Retinal pigment epithelial cell (primary cell): ENCODE results near the gene LAMC2.

Experiments used
- DNase-seq: peaks from one replicate; pipeline ENCODE4 v3.0.0-alpha.2; 2010; ENCODE audit warnings: low read depth
- H3K4me3 ChIP-seq: 2 replicates; pipeline ENCODE4 v1.5.1; 2011; ENCODE audit warnings: mild to moderate bottlenecking, low read length, control low read depth, moderate library complexity
- TF ChIP-seq, protein P1 (sequence below): conservative IDR thresholded peaks from 2 replicates; pipeline ENCODE4 v1.5.1; 2011; ENCODE audit warnings: low read depth, low read length, control low read depth, inconsistent platforms

LAMC2 gene

DNA sequence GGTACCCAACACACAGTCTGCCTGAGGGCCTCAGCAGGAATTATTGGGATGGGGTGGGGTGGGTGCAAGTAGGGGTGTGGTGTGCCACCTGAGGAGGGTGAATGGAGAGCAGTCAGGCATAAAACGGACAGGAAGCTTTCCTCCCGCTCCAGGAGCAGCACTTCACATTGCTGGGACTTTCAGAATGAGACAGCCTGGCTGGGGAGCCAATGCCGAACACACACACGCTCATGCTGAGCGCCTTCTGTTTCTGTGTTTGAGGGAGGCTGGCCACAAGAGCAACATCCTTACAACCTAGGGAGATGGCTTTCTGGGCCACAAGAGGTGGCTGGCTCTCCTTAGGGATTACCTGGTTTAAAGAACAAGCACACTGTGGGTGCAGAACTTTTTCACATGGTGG is 98.0 kb downstream of the LAMC2 start:
- no peak overlapping the region for H3K4me3 ChIP-seq
- TF ChIP-seq, protein P1, sequence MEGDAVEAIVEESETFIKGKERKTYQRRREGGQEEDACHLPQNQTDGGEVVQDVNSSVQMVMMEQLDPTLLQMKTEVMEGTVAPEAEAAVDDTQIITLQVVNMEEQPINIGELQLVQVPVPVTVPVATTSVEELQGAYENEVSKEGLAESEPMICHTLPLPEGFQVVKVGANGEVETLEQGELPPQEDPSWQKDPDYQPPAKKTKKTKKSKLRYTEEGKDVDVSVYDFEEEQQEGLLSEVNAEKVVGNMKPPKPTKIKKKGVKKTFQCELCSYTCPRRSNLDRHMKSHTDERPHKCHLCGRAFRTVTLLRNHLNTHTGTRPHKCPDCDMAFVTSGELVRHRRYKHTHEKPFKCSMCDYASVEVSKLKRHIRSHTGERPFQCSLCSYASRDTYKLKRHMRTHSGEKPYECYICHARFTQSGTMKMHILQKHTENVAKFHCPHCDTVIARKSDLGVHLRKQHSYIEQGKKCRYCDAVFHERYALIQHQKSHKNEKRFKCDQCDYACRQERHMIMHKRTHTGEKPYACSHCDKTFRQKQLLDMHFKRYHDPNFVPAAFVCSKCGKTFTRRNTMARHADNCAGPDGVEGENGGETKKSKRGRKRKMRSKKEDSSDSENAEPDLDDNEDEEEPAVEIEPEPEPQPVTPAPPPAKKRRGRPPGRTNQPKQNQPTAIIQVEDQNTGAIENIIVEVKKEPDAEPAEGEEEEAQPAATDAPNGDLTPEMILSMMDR: no peak
- no peak for DNase-seq

GRCh38 chr1:183285256-183285655 is 99.2 kb downstream of the LAMC2 start:
- TF ChIP-seq, protein P1: no peak
- H3K4me3 ChIP-seq: no peak overlapping the region
- DNase-seq: no peak

- TF ChIP-seq, protein P1: no peak
- DNase-seq: no peak
- no peak overlapping the region for H3K4me3 ChIP-seq
Observed at GRCh38 chr1:183285746-183286145, 99.7 kb downstream of the LAMC2 start.

- no peak overlapping the region for H3K4me3 ChIP-seq
- no peak for DNase-seq
- TF ChIP-seq, protein P1: no peak
Observed at GRCh38 chr1:183287191-183287675, 101.2 kb downstream of the LAMC2 start.

DNA sequence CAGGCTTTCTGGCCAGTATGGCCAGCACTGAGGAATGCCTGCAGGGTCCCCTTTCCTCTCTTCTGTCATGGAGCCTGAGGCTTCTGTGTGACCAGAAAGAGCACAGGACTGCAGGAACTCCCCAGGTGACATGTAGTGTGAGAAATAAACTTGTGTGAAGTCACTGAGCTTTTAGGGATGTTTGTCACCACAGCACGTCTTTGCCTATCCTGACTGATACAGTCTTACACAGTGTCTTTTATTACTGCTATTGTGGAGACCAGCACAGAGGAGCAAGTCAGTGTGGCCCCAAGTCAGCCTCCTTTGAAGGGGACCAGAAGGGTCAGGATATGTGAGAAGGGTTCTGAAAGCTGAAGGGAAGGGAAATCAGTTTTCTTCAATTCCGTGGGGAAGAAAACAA is 102.5 kb downstream of the LAMC2 start:
- DNase-seq: no peak
- TF ChIP-seq, protein P1: no peak

GRCh38 chr1:183289051-183289496 is 103.0 kb downstream of the LAMC2 start:
- DNase-seq: no peak
- TF ChIP-seq, protein P1: no peak
- no peak overlapping the region for H3K4me3 ChIP-seq

More for the DNA sequence above, 102.5 kb downstream of the LAMC2 start:
- H3K4me3 ChIP-seq: no peak overlapping the region

DNA sequence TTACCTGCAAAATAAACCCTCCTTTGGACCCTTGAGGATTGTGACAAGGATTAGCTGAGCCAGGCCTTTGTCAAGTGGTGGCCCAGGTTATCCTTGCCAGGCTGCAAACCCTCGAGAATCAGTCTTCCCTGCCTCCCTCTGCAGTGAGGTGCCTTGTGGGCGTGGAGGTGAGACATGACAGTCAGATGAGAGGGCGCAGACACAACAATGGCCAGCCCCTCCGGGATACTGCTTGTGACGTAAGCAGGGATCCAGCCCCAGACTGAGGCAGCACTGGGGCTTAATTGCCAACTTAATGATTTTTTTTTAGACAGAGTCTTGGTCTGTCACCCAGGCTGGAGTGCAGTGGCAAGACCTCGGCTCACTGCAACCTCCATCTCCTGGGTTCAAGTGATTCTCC is 104.6 kb downstream of the LAMC2 start:
- no peak overlapping the region for H3K4me3 ChIP-seq
- DNase-seq: no peak
- TF ChIP-seq, protein P1: no peak
